HL-60 (cell line): ENCODE results near the gene ALLC.

Source experiments
- DNase-seq, 2 experiments: peaks; one replicate each; pipeline ENCODE4 v3.0.0-alpha.2; 2010 to 2020; ENCODE audit warnings: low read depth in 1 of 2, low spot score in 1 of 2
- H3K27ac ChIP-seq: fragments of 250-450 bp; sonication (Bioruptor Pico); replicated peaks from 2 replicates; pipeline ENCODE4 v1.5.1; 2020; ENCODE audit warnings: mild to moderate bottlenecking, moderate library complexity
- H3K27me3 ChIP-seq: fragments of 250-450 bp; sonication (Bioruptor Pico); 2 replicates; pipeline ENCODE4 v1.5.1; 2021; ENCODE audit warnings: mild to moderate bottlenecking, moderate library complexity; ENCODE audit not compliant: insufficient read depth, poor library complexity, severe bottlenecking
- H3K4me3 ChIP-seq: replicated peaks from 2 replicates; pipeline ENCODE4 v1.5.1; 2011; ENCODE audit warnings: mild to moderate bottlenecking, control low read depth, low read length; ENCODE audit not compliant: insufficient read depth
- CTCF ChIP-seq: IDR thresholded peaks from one replicate; pipeline ENCODE4 v1.5.1; 2011; ENCODE audit warnings: low read length, control low read depth, inconsistent platforms; ENCODE audit not compliant: insufficient read depth
- GABPA ChIP-seq: IDR thresholded peaks from 2 replicates; pipeline ENCODE4 v1.6.1; 2012; ENCODE audit warnings: low read depth
- POLR2AphosphoS5 ChIP-seq: IDR thresholded peaks from 2 replicates; pipeline ENCODE4 v1.6.1; 2012; ENCODE audit warnings: low read depth
- REST ChIP-seq: IDR thresholded peaks from 2 replicates; pipeline ENCODE4 v1.6.1; 2012; ENCODE audit warnings: low read depth; ENCODE audit not compliant: insufficient replicate concordance
- SPI1 ChIP-seq: IDR thresholded peaks from 2 replicates; pipeline ENCODE4 v1.6.1; 2012; ENCODE audit warnings: low read depth, mild to moderate bottlenecking, borderline replicate concordance

Gene ALLC

GRCh38 chr2:3662239-3662638 is 4.2 kb downstream of the ALLC start:
- DNase-seq = no peak
- Histone ChIP-seq H3K27me3 (no peaks in the 10 kb centered on the region), H3K4me3 (no peak overlapping the region), H3K27ac (no peak overlapping the region)
- TF ChIP-seq REST (no peak), POLR2AphosphoS5 (no peak), CTCF (no peak), GABPA (no peak), SPI1 (no peak)

DNA sequence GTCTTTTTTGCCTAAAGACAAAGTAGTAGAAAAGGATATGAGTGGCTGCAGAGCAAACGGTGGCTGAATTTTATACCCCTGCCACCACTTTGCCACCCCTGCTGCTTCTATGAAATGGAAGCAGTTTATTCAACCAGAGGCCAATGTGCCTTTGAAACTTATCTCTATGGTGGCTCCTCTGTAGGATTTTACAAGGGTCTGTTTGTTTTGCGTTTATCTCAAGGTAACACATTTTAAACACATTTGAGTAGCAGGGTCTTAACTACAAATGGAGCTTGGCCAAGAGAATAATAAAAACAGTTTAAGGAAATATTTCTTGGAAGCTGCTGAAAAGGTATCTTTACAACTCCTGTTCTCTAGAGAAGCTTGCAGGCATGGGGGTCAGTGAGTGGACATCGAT is 6.1 kb downstream of the ALLC start:
- no peak for DNase-seq
- H3K27ac ChIP-seq = no peak overlapping the region
- TF ChIP-seq CTCF (no peak), SPI1 (no peak), GABPA (no peak), REST (no peak)
- no peaks in the 10 kb centered on the region for H3K27me3 ChIP-seq
- H3K4me3 ChIP-seq = no peak overlapping the region

DNA sequence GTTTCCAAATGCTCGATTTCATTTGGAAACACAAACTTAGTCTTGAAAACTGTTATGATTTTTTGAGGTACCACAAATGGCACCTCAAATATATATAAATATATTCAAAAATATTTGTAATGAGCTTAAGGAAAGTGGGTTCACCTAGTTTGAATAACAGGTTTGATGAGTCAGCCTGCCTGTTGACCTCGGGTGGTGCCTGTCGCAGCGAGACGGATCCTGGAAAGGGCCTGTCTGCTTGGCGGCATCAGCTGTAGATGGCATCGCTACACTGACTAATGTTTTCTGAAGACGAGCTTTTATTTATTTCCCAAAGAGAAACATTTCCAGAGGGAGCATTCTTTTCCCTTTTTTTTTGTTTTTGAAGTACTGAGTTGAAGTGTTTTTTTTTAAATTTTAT is 6.9 kb downstream of the ALLC start:
- no peak for DNase-seq
- no peaks in the 10 kb centered on the region for H3K27me3 ChIP-seq
- no peak overlapping the region for H3K4me3 ChIP-seq
- TF ChIP-seq POLR2AphosphoS5 = no peak
- no peak for TF ChIP-seq GABPA
- TF ChIP-seq REST = no peak
- no peak overlapping the region for H3K27ac ChIP-seq
